ENCODE data around the gene SH3BP5L. TPM values are rescaled to one million over a fixed set of nuclear protein-coding genes. Genes with fewer than 3 reads are reported as not detected.
"Not testable (repeated sequence)": the region's sequence is repeated elsewhere in the genome, so short reads cannot be mapped to it uniquely, and the experiment has no call there.

SH3BP5L gene
- total RNA-seq, 1 donor from 2014 or later, result 15.9 TPM

GRCh38 chr1:248802454-248802853, 23.3 kb downstream of the SH3BP5L start:
- Histone ChIP-seq H3K27me3 (no peaks in the 10 kb centered on the region), H3K9me3 (no peaks in the 10 kb centered on the region), H3K36me3 (no peaks in the 10 kb centered on the region), H3K27ac (no peak overlapping the region), H3K4me1 (no peaks in the 10 kb centered on the region), H3K4me3 (no peak overlapping the region)
- intact Hi-C loops (cut with DNase I), result no loop called here
- no peak for DNase-seq (ENCODE audit: low spot score in 2 of 2)
- no peak for TF ChIP-seq CTCF (IDR thresholded peaks at IDR 0.05)

GRCh38 chr1:248800459-248800858, 25.3 kb downstream of the SH3BP5L start:
- Histone ChIP-seq H3K36me3 (no peaks in the 10 kb centered on the region), H3K9me3 (no peaks in the 10 kb centered on the region), H3K4me3 (no peak overlapping the region), H3K4me1 (no peaks in the 10 kb centered on the region), H3K27ac (no peak overlapping the region), H3K27me3 (no peaks in the 10 kb centered on the region)
- TF ChIP-seq CTCF (IDR thresholded peaks at IDR 0.05), result no peak
- DNase-seq (ENCODE audit: low spot score in 2 of 2), result no peak
- intact Hi-C loops (cut with DNase I), result no loop called here

- no peaks in the 10 kb centered on the region for H3K36me3 ChIP-seq
- no peak overlapping the region for H3K4me3 ChIP-seq
- H3K27me3 ChIP-seq, result no peaks in the 10 kb centered on the region
- no peaks in the 10 kb centered on the region for H3K4me1 ChIP-seq
- intact Hi-C loops (cut with DNase I), result no loop called here
- no peak for DNase-seq (ENCODE audit: low spot score in 2 of 2)
- H3K9me3 ChIP-seq, result peaks cover 0 to 5% of the 10 kb centered on the region in 2 donors
- H3K27ac ChIP-seq, result no peak overlapping the region
- TF ChIP-seq CTCF (IDR thresholded peaks at IDR 0.05), result no peak
These were observed 26.9 kb downstream of the SH3BP5L start for GRCh38 chr1:248798791-248799190.

GRCh38 chr1:248794663-248795062, 31.1 kb downstream of the SH3BP5L start:
- intact Hi-C loops (cut with DNase I); H3K27ac ChIP-seq; H3K36me3 ChIP-seq: not testable (repeated sequence)

GRCh38 chr1:248793592-248793991, 32.1 kb downstream of the SH3BP5L start:
- H3K9me3 ChIP-seq, result peaks cover 0 to 5% of the 10 kb centered on the region in 2 donors
- intact Hi-C loops (cut with DNase I), result no loop called here
- TF ChIP-seq CTCF (IDR thresholded peaks at IDR 0.05), result no peak
- no peak overlapping the region for H3K27ac ChIP-seq
- no peak overlapping the region for H3K4me3 ChIP-seq
- H3K27me3 ChIP-seq, result no peaks in the 10 kb centered on the region
- no peak for DNase-seq (ENCODE audit: low spot score in 2 of 2)
- no peaks in the 10 kb centered on the region for H3K4me1 ChIP-seq
- H3K36me3 ChIP-seq, result no peaks in the 10 kb centered on the region

More at GRCh38 chr1:248794663-248795062, 31.1 kb downstream of the SH3BP5L start:
- peak in 1 of 2 donors; percentile 24 for DNase-seq (ENCODE audit: low spot score in 2 of 2)
- not testable (repeated sequence) for H3K4me1 ChIP-seq, H3K9me3 ChIP-seq, H3K4me3 ChIP-seq, H3K27me3 ChIP-seq

GRCh38 chr1:248792342-248792741, 33.4 kb downstream of the SH3BP5L start:
- no peak for DNase-seq (ENCODE audit: low spot score in 2 of 2)
- Histone ChIP-seq H3K27me3 (no peaks in the 10 kb centered on the region), H3K4me1 (no peaks in the 10 kb centered on the region), H3K9me3 (peaks cover 0 to 5% of the 10 kb centered on the region in 2 donors), H3K27ac (no peak overlapping the region), H3K36me3 (no peaks in the 10 kb centered on the region), H3K4me3 (no peak overlapping the region)
- intact Hi-C loops (cut with DNase I), result no loop called here
- no peak for TF ChIP-seq CTCF (IDR thresholded peaks at IDR 0.05)

Measured in ascending aorta (tissue), 2 donors.